IMR-90 (cell line): ENCODE results near the gene CEBPE. TPM values are rescaled to one million over a fixed set of nuclear protein-coding genes. Genes with fewer than 3 reads are reported as not detected.
A peak's percentile ranks its signal among the peaks of the same experiment; 100 is the strongest.

ENCODE experiments used
- ATAC-seq: fragments of 200-7000 bp; cut with Tn5 transposase; 2 replicates; pipeline ENCODE4 v1.9.1; 2020; ENCODE audit warnings: low read depth, mild to moderate bottlenecking, moderate library complexity
- BruUV-seq: library from RNA; stranded (reverse); fragments of 400-500 nt; replicated peaks from 2 replicates; lab custom pipeline; 2021; lab: Mats Ljungman, UMichigan
- CTCF ChIA-PET: fragments of 300-600 bp; formaldehyde crosslinking; extraction: SDS; loops from one replicate; lab custom pipeline; 2021; ENCODE audit warnings: antibody characterized with exemption; lab: Yijun Ruan, JAX
- POLR2A ChIA-PET: fragments of 300-600 bp; sonication (Branson Sonifier 250); formaldehyde crosslinking; loops from one replicate; lab custom pipeline; 2022; ENCODE audit warnings: antibody characterized with exemption; ENCODE audit not compliant: unreplicated experiment; lab: Charles Lee
- DNase-seq: peaks from one replicate; pipeline ENCODE4 v3.0.0; 2013
- H2AFZ ChIP-seq: replicated peaks from 2 replicates; pipeline ENCODE3; 2013; ENCODE audit warnings: low read length, mild to moderate bottlenecking; ENCODE audit not compliant: poor library complexity
- H2AK5ac ChIP-seq: 2 replicates; pipeline ENCODE4 v1.6.1; 2013; ENCODE audit warnings: low read depth, low read length, inconsistent platforms
- H2AK9ac ChIP-seq: replicated peaks from 2 replicates; pipeline ENCODE3; 2013; ENCODE audit warnings: mild to moderate bottlenecking, low read depth, low read length, moderate library complexity; ENCODE audit not compliant: poor library complexity
- H2BK120ac ChIP-seq: 2 replicates; pipeline ENCODE4 v1.6.1; 2013; ENCODE audit warnings: low read depth, low read length, inconsistent platforms
- H2BK15ac ChIP-seq: 3 replicates; pipeline ENCODE4 v1.6.1; 2013; ENCODE audit warnings: low read depth, low read length, inconsistent platforms
- H2BK20ac ChIP-seq: 2 replicates; pipeline ENCODE4 v1.6.1; 2013; ENCODE audit warnings: low read depth, mild to moderate bottlenecking, inconsistent platforms, low read length, moderate library complexity
- H2BK5ac ChIP-seq: 2 replicates; pipeline ENCODE4 v1.6.1; 2013; ENCODE audit warnings: mild to moderate bottlenecking, low read depth, low read length, inconsistent platforms; ENCODE audit not compliant: poor library complexity, severe bottlenecking
- H3K14ac ChIP-seq: replicated peaks from 2 replicates; pipeline ENCODE4 v1.6.1; 2013; ENCODE audit warnings: low read depth, low read length, inconsistent platforms
- H3K18ac ChIP-seq: 2 replicates; pipeline ENCODE4 v1.6.1; 2013; ENCODE audit warnings: low read depth, low read length, control low read depth
- H3K23ac ChIP-seq: 2 replicates; pipeline ENCODE4 v1.6.1; 2013; ENCODE audit warnings: low read depth, low read length, inconsistent platforms
- H3K27ac ChIP-seq: 2 replicates; pipeline ENCODE4 v1.5.1; 2013; ENCODE audit warnings: mild to moderate bottlenecking, control low read depth, low read length; ENCODE audit not compliant: insufficient read depth
- H3K27me3 ChIP-seq: 2 replicates; pipeline ENCODE4 v1.6.1; 2013; ENCODE audit warnings: low read length; ENCODE audit not compliant: control insufficient read depth, insufficient read depth
- H3K36me3 ChIP-seq: 2 replicates; pipeline ENCODE4 v1.6.1; 2013; ENCODE audit warnings: low read length, mixed read lengths; ENCODE audit not compliant: control insufficient read depth, insufficient read depth
- H3K4ac ChIP-seq: 2 replicates; pipeline ENCODE4 v1.6.1; 2013; ENCODE audit warnings: low read depth, low read length, inconsistent platforms
- H3K4me1 ChIP-seq: 2 replicates; pipeline ENCODE4 v1.6.1; 2013; ENCODE audit warnings: low read length, mixed read lengths; ENCODE audit not compliant: control insufficient read depth, insufficient read depth
- H3K4me2 ChIP-seq: 2 replicates; pipeline ENCODE4 v1.6.1; 2013; ENCODE audit warnings: low read depth, mild to moderate bottlenecking, control low read depth, low read length, moderate library complexity
- H3K4me3 ChIP-seq: 2 replicates; pipeline ENCODE4 v1.5.1; 2013; ENCODE audit warnings: low read depth, mild to moderate bottlenecking, control low read depth, low read length, moderate library complexity; ENCODE audit not compliant: insufficient read depth
- H3K56ac ChIP-seq: 2 replicates; pipeline ENCODE4 v1.6.1; 2013; ENCODE audit warnings: low read length, inconsistent platforms; ENCODE audit not compliant: insufficient read depth; ENCODE audit errors: extremely low read depth
- H3K79me1 ChIP-seq, 2 experiments: 2 replicates each; pipeline ENCODE4 v1.6.1; 2013; ENCODE audit warnings: low read length in 2 of 2, inconsistent platforms in 1 of 2, low read depth in 1 of 2
- H3K9ac ChIP-seq: 2 replicates; pipeline ENCODE4 v1.6.1; 2013; ENCODE audit warnings: low read depth, low read length, control low read depth
- H3K9me1 ChIP-seq: 2 replicates; pipeline ENCODE4 v1.6.1; 2013; ENCODE audit warnings: low read length, inconsistent platforms; ENCODE audit not compliant: insufficient read depth
- H3K9me3 ChIP-seq: 2 replicates; pipeline ENCODE4 v1.6.1; 2013; ENCODE audit warnings: low read length; ENCODE audit not compliant: control insufficient read depth, insufficient read depth
- H4K20me1 ChIP-seq: 2 replicates; pipeline ENCODE4 v1.6.1; 2013; ENCODE audit warnings: low read length, inconsistent platforms; ENCODE audit not compliant: insufficient read depth
- H4K5ac ChIP-seq: 2 replicates; pipeline ENCODE4 v1.6.1; 2013; ENCODE audit warnings: mild to moderate bottlenecking, low read depth, low read length, control low read depth
- H4K8ac ChIP-seq, 2 experiments: 2 replicates each; pipeline ENCODE4 v1.6.1; 2013; ENCODE audit warnings: low read depth in 2 of 2, low read length in 2 of 2, control low read depth in 1 of 2, inconsistent platforms in 1 of 2
- H4K91ac ChIP-seq: 2 replicates; pipeline ENCODE4 v1.6.1; 2013; ENCODE audit warnings: low read depth, low read length, inconsistent platforms; ENCODE audit not compliant: insufficient read depth
- NFE2L2 ChIP-seq: fragments of 150-350 bp; IDR thresholded peaks from 2 replicates; pipeline ENCODE4 v1.6.1; 2016; ENCODE audit warnings: low read depth, mild to moderate bottlenecking, low read length
- POLR2A ChIP-seq: IDR thresholded peaks from 2 replicates; pipeline ENCODE4 v1.6.1; 2012; ENCODE audit warnings: mild to moderate bottlenecking, low read depth, low read length
- RFX5 ChIP-seq: IDR thresholded peaks from 2 replicates; pipeline ENCODE4 v1.8.0; 2012; ENCODE audit warnings: low read depth, mild to moderate bottlenecking, low read length, moderate library complexity
- SMC3 ChIP-seq: fragments of 150-350 bp; IDR thresholded peaks from 2 replicates; pipeline ENCODE4 v1.6.1; 2016; ENCODE audit warnings: low read depth, mild to moderate bottlenecking, antibody characterized with exemption, low read length, moderate library complexity
- WGBS, 2 experiments: methylation state at CpG; one replicate each; pipeline versions ENCODE4 v1.1.5 to v1.1.7; 2013; ENCODE audit warnings: missing lambda C conversion rate in 2 of 2; ENCODE audit not compliant: insufficient read length in 1 of 2; ENCODE audit errors: extremely low coverage in 2 of 2; 5-methylcytosine and 5-hydroxymethylcytosine counted together
- dilution Hi-C: fragments of 300-500 bp; cut with HindIII; formaldehyde crosslinking; loops from one replicate; pipeline ENCODE4 v1.14.3; 2018; ENCODE audit warnings: low sequenced_read_pairs; ENCODE audit not compliant: unreplicated experiment
- in situ Hi-C: fragments of 300-500 bp; cut with MboI; formaldehyde crosslinking; loops from 3 replicates; pipeline ENCODE4 v1.14.3; 2019; ENCODE audit warnings: low sequenced_read_pairs, inconsistent platforms, mixed read lengths
- intact Hi-C: fragments of 100-400 bp; cut with micrococcal nuclease; formaldehyde crosslinking; loops from 2 replicates; pipeline ENCODE4 v1.10.0; 2022
- polyA plus RNA-seq, 3 experiments: library from polyadenylated mRNA; depleted of rRNA; stranded (reverse); fragments of >200 nt; gene quantifications; 2 replicates each; pipeline ENCODE4 v1.2.3, GENCODE V29; 2012; ENCODE audit warnings: low replicate concordance in 1 of 3
- total RNA-seq: library from RNA; depleted of rRNA; stranded (reverse); fragments of >200 nt; gene quantifications from 2 replicates; pipeline ENCODE4 v1.2.3, GENCODE V29; 2012
- TF ChIP-seq, protein P1 (sequence below): fragments of 150-350 bp; IDR thresholded peaks from 2 replicates; pipeline ENCODE4 v1.6.1; 2016; ENCODE audit warnings: low read depth, mild to moderate bottlenecking, low read length, moderate library complexity, borderline replicate concordance
- TF ChIP-seq, protein P2 (sequence below): conservative IDR thresholded peaks from 2 replicates; pipeline ENCODE4 v1.5.1; 2012; ENCODE audit warnings: mild to moderate bottlenecking, low read depth, low read length, improper control_type of control experiment

CEBPE gene
- total and polyA plus RNA-seq, 2 of the 4 experiments (the other 2 are of a cell fraction), result 0.05 TPM; not detected in 1

DNA sequence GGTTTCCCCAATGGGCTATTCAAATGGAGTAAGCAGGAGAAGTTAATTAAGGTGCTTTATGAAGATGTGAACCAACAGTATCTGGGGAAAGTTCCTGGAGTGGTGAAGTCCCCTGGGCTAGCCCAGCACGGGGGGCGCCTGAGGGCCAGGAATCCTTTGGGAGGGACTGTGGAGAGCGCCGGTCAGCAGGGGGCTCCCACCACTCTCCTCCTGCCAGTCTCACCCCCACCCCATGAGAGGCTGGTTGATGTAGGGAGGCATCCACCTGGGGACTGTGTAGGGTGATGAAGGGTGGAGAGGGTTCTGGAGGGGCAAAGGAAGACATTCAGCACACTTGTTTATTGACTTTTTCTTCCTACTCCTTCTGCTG is 4.4 kb downstream of the CEBPE start:
- no TSS peak for BruUV-seq
- intact Hi-C loops, result no loop called here
- dilution Hi-C loops, result no loop called here

More for the DNA sequence above, 4.4 kb downstream of the CEBPE start:
- ChIA-PET POLR2A (interaction anchor here (1.0 kb wide), 1 partner anchor 19 kb away, joined by 3 read pairs; the partner anchor contains the start of genes ACIN1 and C14orf119), CTCF (interaction anchor here (0.6 kb wide), 1 partner anchor 180 kb away, joined by 3 read pairs; no protein-coding TSS in a partner anchor)
- Histone ChIP-seq H3K4me3 (no peak overlapping the region), H2AK9ac (peak overlapping the region; percentile 93), H3K79me1 (peaks cover 9 to 10% of the 10 kb centered on the region in 2 experiments; a peak in 2 of 4 replicates), H2AK5ac (peak overlapping the region; percentile 82; the same call in 1 of the 2 replicates), H3K23ac (peak overlapping the region; percentile 71; the same call in 1 of the 2 replicates), H2BK5ac (peak overlapping the region; percentile 95), H2BK120ac (peak overlapping the region; percentile 92), H2BK20ac (peak overlapping the region; percentile 92), H2AFZ (peak overlapping the region; percentile 80), H3K9me3 (no peaks in the 10 kb centered on the region), H3K27ac (peak overlapping the region; percentile 79), H3K9ac (no peak overlapping the region), H2BK15ac (peak overlapping the region; percentile 97; the same call in 1 of the 3 replicates), H3K4me1 (peaks cover 29% of the 10 kb centered on the region), H3K4ac (peak overlapping the region; percentile 89), H3K36me3 (no peaks in the 10 kb centered on the region), H3K4me2 (peak overlapping the region; percentile 58), H4K20me1 (no peaks in the 10 kb centered on the region), H3K9me1 (peaks cover 35% of the 10 kb centered on the region), H3K56ac (peak overlapping the region; percentile 21; the same call in 1 of the 2 replicates), H3K18ac (peak overlapping the region; percentile 87), H3K14ac (peak overlapping the region; percentile 91), H4K91ac (peak overlapping the region; percentile 92), H3K27me3 (no peaks in the 10 kb centered on the region), H4K8ac (peak overlapping the region; percentile 81 to 92), H4K5ac (peak overlapping the region; percentile 61)
- TF ChIP-seq, protein P1, sequence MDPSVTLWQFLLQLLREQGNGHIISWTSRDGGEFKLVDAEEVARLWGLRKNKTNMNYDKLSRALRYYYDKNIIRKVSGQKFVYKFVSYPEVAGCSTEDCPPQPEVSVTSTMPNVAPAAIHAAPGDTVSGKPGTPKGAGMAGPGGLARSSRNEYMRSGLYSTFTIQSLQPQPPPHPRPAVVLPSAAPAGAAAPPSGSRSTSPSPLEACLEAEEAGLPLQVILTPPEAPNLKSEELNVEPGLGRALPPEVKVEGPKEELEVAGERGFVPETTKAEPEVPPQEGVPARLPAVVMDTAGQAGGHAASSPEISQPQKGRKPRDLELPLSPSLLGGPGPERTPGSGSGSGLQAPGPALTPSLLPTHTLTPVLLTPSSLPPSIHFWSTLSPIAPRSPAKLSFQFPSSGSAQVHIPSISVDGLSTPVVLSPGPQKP, result no peak
- TF ChIP-seq RFX5 (no peak), POLR2A (0 out of 2 replicates have a peak, but pooled peaks have one; percentile 18), SMC3 (no peak), NFE2L2 (no peak)
- TF ChIP-seq, protein P2, sequence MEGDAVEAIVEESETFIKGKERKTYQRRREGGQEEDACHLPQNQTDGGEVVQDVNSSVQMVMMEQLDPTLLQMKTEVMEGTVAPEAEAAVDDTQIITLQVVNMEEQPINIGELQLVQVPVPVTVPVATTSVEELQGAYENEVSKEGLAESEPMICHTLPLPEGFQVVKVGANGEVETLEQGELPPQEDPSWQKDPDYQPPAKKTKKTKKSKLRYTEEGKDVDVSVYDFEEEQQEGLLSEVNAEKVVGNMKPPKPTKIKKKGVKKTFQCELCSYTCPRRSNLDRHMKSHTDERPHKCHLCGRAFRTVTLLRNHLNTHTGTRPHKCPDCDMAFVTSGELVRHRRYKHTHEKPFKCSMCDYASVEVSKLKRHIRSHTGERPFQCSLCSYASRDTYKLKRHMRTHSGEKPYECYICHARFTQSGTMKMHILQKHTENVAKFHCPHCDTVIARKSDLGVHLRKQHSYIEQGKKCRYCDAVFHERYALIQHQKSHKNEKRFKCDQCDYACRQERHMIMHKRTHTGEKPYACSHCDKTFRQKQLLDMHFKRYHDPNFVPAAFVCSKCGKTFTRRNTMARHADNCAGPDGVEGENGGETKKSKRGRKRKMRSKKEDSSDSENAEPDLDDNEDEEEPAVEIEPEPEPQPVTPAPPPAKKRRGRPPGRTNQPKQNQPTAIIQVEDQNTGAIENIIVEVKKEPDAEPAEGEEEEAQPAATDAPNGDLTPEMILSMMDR, result 0 out of 2 replicates have a peak, but pooled peaks have one; percentile 3
- ATAC-seq, result no peak
- in situ Hi-C loops, result loop anchor here (10.0 kb wide), 1 partner anchor 190 kb away; the partner anchor contains the start of genes BCL2L2 and PPP1R3E
- no CpG with 5 or more reads among the region's 4 CpGs for WGBS, 2 experiments
- no peak for DNase-seq
